Stomach (tissue), 9 donors: Measurements from ENCODE around the gene ZBED4. TPM values are rescaled to one million over a fixed set of nuclear protein-coding genes. Genes with fewer than 3 reads are reported as not detected.
A peak's percentile ranks its signal among the peaks of the same experiment; 100 is the strongest.

Experiments used
- DNase-seq, 2 donors: peaks; one replicate each; pipeline versions ENCODE4 v3.0.0 to v3.0.0-alpha.2; 2013 to 2019
- H3K27ac ChIP-seq, 5 donors: fragments of 200-600 bp in 4 of 5; sonication (generic) in 4 of 5; one replicate each; pipeline ENCODE4 v1.5.1; 2013 to 2019; ENCODE audit warnings: mild to moderate bottlenecking in 1 of 5, moderate library complexity in 1 of 5
- H3K27me3 ChIP-seq, 3 donors: fragments of 200-600 bp; sonication (generic); one replicate each; pipeline ENCODE4 v1.5.1; 2017 to 2019; ENCODE audit warnings: mixed run types in 1 of 3
- H3K36me3 ChIP-seq, 4 donors: fragments of 200-600 bp; sonication (generic); 1 replicate in 3 of 4; 2 replicates in 1 of 4; pipeline ENCODE4 v1.5.1; 2016 to 2019
- H3K4me1 ChIP-seq, 4 donors: fragments of 200-600 bp; sonication (generic); one replicate each; pipeline ENCODE4 v1.5.1; 2016 to 2019
- H3K4me3 ChIP-seq, 4 donors: fragments of 200-600 bp; sonication (generic) in 3 of 4; one replicate each; pipeline ENCODE4 v1.5.1; 2016 to 2019; ENCODE audit warnings: mild to moderate bottlenecking in 1 of 4
- H3K9me3 ChIP-seq, 4 donors: fragments of 200-600 bp; sonication (generic); one replicate each; pipeline ENCODE4 v1.5.1; 2016 to 2019
- EP300 ChIP-seq: sonication (generic); formaldehyde crosslinking; IDR thresholded peaks from one replicate; pipeline ENCODE4 v1.6.1; 2017; ENCODE audit warnings: antibody characterized with exemption
- POLR2A ChIP-seq, 4 donors: fragments of 450-650 bp; IDR thresholded peaks; one replicate each; pipeline ENCODE4 v1.6.1; 2016; ENCODE audit warnings: antibody characterized with exemption in 4 of 4, control low read depth in 2 of 4, mild to moderate bottlenecking in 1 of 4, moderate library complexity in 1 of 4
- POLR2AphosphoS5 ChIP-seq, 3 donors: sonication (generic); formaldehyde crosslinking; IDR thresholded peaks; one replicate each; pipeline ENCODE4 v1.6.1; 2016; ENCODE audit warnings: antibody characterized with exemption in 3 of 3
- WGBS, 5 donors: extraction: QIAGEN DNeasy Blood & Tissue Kit in 3 of 5; methylation state at CpG; one replicate each; pipeline versions ENCODE4 v1.1.5 to v1.1.7; 2013 to 2018; 5-methylcytosine and 5-hydroxymethylcytosine counted together
- intact Hi-C: fragments of 100-400 bp; cut with DNase I; formaldehyde crosslinking; loops from one replicate; pipeline ENCODE4 v1.15.1; 2023; ENCODE audit warnings: low total_unique reads
- polyA plus RNA-seq, 3 donors: library from polyadenylated mRNA; stranded (reverse); fragments of 200-250 nt; gene quantifications; one replicate each; pipeline ENCODE4 v1.2.3, GENCODE V29; 2013
- small RNA-seq, 4 donors: library from RNA; depleted of rRNA; stranded (forward); fragments of <200 nt; gene quantifications; one replicate each; pipeline ENCODE3, GENCODE V24; 2016
- total RNA-seq, 5 donors: library from RNA; depleted of rRNA; stranded (reverse); fragments of >200 nt; gene quantifications; one replicate each; pipeline versions ENCODE4 v1.1.0 to v1.2.3, GENCODE V29; 2014 to 2016
- TF ChIP-seq, protein P1 (sequence below), 7 experiments: fragments of 450-650 bp in 4 of 7; fragments of 200-600 bp in 3 of 7; sonication (generic) in 3 of 7; IDR thresholded peaks; one replicate each; pipeline ENCODE4 v1.5.1; 2016 to 2019; ENCODE audit warnings: antibody characterized with exemption in 7 of 7, control low read depth in 2 of 7, mild to moderate bottlenecking in 1 of 7
- donor health status: healthy with polysubstance abuse.
- donor health status: Bipolar disorder and iron deficiency.
- donor health status: healthy.

ZBED4 gene
- total and polyA plus RNA-seq, 8 donors: 2.2 to 31.7 (median 12.2) TPM

- H3K27me3 ChIP-seq: no peaks in the 10 kb centered on the region
- peak overlapping the region; percentile 41 to 54 (median 50) for H3K4me3 ChIP-seq
- intact Hi-C loops: no loop called here
- peak; percentile 94 to 95 for DNase-seq
- peak in 2 of 3 donors; percentile 87 to 91 for TF ChIP-seq POLR2AphosphoS5 (IDR thresholded peaks at IDR 0.05)
- TF ChIP-seq POLR2A (IDR thresholded peaks at IDR 0.05): no peak
- TF ChIP-seq EP300: no peak
- H3K9me3 ChIP-seq: no peaks in the 10 kb centered on the region
- no peaks in the 10 kb centered on the region for H3K36me3 ChIP-seq
- 3 to 9% (median 6%) methylated on average over 19 to 52 of the region's 52 CpGs for WGBS, 5 donors
- peaks cover 47 to 77% (median 64%) of the 10 kb centered on the region in 4 donors for H3K4me1 ChIP-seq
- H3K27ac ChIP-seq: peak overlapping the region; percentile 93 to 99 (median 94)
These were observed 82.7 kb downstream of the ZBED4 start for GRCh38 chr22:49936018-49936972.

DNA sequence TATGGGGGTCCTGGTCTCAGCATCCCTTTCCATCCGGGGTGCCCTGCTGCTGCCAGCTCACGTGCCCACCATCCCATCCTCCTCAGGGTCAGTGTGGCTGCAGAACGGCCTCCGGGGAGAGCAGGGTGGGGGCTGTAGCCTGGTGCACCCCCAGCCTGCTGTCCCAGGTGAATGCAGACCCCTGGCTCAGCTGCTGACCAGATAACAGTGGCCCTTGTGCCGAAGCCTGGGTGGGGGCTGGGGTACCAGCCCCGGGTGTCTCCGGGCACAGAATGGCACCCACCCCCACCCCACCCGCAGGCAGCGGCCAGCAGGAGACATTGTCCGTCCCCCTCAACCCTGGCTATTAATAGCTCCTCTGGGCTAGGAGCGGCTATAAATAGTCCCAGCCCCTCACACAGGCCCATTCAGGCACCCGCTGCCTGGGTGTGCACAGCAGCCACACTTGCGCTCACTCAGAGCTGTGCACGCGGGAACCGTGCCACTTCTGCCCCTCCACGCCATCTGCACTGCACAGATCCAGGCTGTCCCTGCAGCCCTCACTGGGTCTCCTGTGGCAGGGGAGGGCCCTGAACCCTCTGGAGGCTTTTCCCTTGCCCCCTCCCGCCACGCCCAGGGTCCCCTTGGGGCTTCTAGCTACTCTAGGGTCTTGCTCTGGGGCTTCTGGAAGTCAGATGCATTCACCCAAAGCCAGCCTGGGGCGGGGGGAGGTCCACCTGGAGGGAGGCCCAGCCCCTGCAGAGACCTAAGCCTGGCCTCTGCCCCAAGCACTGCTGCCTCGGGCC, 83.5 kb downstream of the ZBED4 start:
- Histone ChIP-seq H3K27me3 (no peaks in the 10 kb centered on the region), H3K36me3 (no peaks in the 10 kb centered on the region), H3K9me3 (no peaks in the 10 kb centered on the region), H3K4me1 (peaks cover 43 to 68% (median 60%) of the 10 kb centered on the region in 4 donors), H3K27ac (peak overlapping the region; percentile 93 to 99 (median 94)), H3K4me3 (peak overlapping the region in 2 of 4 donors; percentile 41 to 46)
- WGBS, 5 donors: 42 to 57% (median 45%) methylated on average over 7 to 21 of the region's 21 CpGs
- TF ChIP-seq POLR2AphosphoS5 (IDR thresholded peaks at IDR 0.05): peak in 2 of 3 donors; percentile 30 to 40
- no peak for TF ChIP-seq POLR2A (IDR thresholded peaks at IDR 0.05)
- intact Hi-C loops: no loop called here
- DNase-seq: peak; percentile 57 to 77

DNA sequence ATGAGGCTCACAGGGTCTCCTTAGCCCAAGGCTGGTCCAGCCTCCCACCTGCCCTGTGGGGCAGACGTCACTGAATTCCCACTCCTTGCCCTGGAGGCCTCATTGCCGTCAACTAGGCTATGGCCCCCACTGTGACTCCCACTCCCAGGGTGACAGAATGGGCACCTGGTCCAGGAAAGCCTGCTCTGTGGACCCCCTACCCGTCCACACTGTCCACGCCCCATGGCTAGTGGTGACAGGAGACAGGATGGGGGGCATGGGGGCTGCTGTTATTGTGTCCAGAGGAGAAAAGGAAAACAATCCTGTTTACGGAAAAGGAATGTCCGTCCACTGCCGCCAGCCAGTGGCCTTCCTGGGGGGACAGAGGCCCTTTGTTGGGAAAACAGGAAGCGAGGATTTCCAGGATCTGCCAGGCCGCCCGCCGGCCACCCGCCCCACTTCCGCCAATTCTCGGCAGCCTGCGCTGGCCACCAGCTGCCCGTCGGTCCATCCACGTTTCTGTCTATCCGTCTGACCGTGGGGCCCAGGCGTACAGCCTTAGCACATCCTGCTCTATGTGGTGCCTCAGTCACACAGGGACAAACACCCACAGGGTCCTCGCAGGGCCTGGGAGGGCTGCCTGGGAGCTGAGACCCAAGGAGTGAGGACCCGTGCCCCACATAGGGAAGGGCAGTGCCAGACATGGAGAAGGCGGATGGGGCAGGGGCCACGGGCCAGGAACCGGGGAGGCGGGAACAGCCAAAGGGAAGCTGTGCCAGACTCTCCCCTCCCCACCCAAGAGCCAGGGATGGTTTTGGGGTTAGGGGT, 84.3 kb downstream of the ZBED4 start:
- H3K36me3 ChIP-seq: no peaks in the 10 kb centered on the region
- no peak overlapping the region for H3K4me3 ChIP-seq
- H3K27me3 ChIP-seq: no peaks in the 10 kb centered on the region
- 63 to 82% (median 75%) methylated on average over 23 to 27 of the region's 27 CpGs for WGBS, 5 donors
- TF ChIP-seq POLR2AphosphoS5 (IDR thresholded peaks at IDR 0.05) (peak in 2 of 3 donors; percentile 32 to 43), EP300 (no peak), POLR2A (IDR thresholded peaks at IDR 0.05) (no peak)
- TF ChIP-seq, protein P1, sequence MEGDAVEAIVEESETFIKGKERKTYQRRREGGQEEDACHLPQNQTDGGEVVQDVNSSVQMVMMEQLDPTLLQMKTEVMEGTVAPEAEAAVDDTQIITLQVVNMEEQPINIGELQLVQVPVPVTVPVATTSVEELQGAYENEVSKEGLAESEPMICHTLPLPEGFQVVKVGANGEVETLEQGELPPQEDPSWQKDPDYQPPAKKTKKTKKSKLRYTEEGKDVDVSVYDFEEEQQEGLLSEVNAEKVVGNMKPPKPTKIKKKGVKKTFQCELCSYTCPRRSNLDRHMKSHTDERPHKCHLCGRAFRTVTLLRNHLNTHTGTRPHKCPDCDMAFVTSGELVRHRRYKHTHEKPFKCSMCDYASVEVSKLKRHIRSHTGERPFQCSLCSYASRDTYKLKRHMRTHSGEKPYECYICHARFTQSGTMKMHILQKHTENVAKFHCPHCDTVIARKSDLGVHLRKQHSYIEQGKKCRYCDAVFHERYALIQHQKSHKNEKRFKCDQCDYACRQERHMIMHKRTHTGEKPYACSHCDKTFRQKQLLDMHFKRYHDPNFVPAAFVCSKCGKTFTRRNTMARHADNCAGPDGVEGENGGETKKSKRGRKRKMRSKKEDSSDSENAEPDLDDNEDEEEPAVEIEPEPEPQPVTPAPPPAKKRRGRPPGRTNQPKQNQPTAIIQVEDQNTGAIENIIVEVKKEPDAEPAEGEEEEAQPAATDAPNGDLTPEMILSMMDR (IDR thresholded peaks at IDR 0.05): no peak
- DNase-seq: peak; percentile 29 to 77
- H3K27ac ChIP-seq: peak overlapping the region; percentile 93 to 99 (median 94)
- peaks cover 39 to 62% (median 56%) of the 10 kb centered on the region in 4 donors for H3K4me1 ChIP-seq
- H3K9me3 ChIP-seq: no peaks in the 10 kb centered on the region
- intact Hi-C loops: no loop called here

DNA sequence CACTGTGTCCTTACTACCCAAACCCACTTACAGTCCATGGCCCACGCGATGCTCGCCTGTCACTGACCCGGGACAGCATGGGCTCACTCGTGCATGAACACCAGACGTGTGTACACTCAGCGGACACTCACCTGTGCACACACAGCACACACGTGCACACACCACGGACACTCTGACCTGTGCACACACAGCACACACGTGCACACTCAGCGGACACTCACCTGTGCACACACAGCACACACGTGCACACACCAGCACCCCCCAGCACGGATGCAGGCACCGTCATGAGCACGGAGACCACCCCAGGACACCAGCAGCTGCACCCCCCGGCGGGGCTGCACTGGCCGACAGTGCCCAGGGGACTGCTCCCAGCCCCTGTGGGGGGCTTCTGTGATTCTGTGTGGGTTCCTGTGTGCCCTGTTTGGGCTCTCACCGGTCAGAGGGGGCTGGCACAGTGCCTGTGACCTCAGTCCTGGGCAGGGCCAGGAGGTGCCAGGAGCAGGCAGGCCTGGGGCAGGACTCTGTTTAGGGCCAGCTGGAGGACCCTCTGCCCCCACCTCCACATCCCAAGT, 85.0 kb downstream of the ZBED4 start:
- TF ChIP-seq POLR2AphosphoS5 (IDR thresholded peaks at IDR 0.05) (no peak), EP300 (no peak), POLR2A (IDR thresholded peaks at IDR 0.05) (no peak)
- TF ChIP-seq, protein P1 (IDR thresholded peaks at IDR 0.05): no peak
- Histone ChIP-seq H3K4me1 (peaks cover 34 to 62% (median 56%) of the 10 kb centered on the region in 4 donors), H3K36me3 (no peaks in the 10 kb centered on the region), H3K27ac (peak overlapping the region in 4 of 5 donors; percentile 93 to 99 (median 96)), H3K27me3 (no peaks in the 10 kb centered on the region), H3K9me3 (no peaks in the 10 kb centered on the region), H3K4me3 (no peak overlapping the region)
- peak in 1 of 2 donors; percentile 30 for DNase-seq
- intact Hi-C loops: no loop called here
- WGBS, 5 donors: 79 to 84% (median 82%) methylated on average over 5 to 19 of the region's 19 CpGs

Small RNA genes within 50 kb of the gene (small RNA-seq; reads per million reads assigned to genes)
- gene AL117328.1 (0 reads per million in 4 donors), gene RF00017 (0 reads per million in 4 donors)

Other genes with a start within 250 kb of the ZBED4 start
- gene BRD1, start 26.0 kb upstream of the ZBED4 start, total RNA-seq: 10 to 100 TPM; 29.2 to 92.4 (median 49.4) TPM
- 10 to 100 TPM; 10.0 to 17.7 (median 16.0) TPM for gene BRD1, start 26.0 kb upstream of the ZBED4 start, polyA plus RNA-seq
- gene ALG12, start 64.6 kb downstream of the ZBED4 start, total RNA-seq: 10 to 100 TPM in 2 of 5 donors, 1 to 10 TPM in 3; 2.3 to 30.7 (median 9.4) TPM
- 1 to 10 TPM; 3.8 to 9.2 (median 8.8) TPM for gene ALG12, start 64.6 kb downstream of the ZBED4 start, polyA plus RNA-seq
- 10 to 100 TPM; 35.4 to 83.0 (median 81.1) TPM for gene CRELD2, start 64.8 kb downstream of the ZBED4 start, total RNA-seq
- gene CRELD2, start 64.8 kb downstream of the ZBED4 start, polyA plus RNA-seq: 10 to 100 TPM; 19.4 to 30.4 (median 29.0) TPM
- gene PIM3, start 106.9 kb downstream of the ZBED4 start, total RNA-seq: 100 to 1,000 TPM in 3 of 5 donors, 10 to 100 TPM in 2; 51.9 to 802 (median 298) TPM
- gene PIM3, start 106.9 kb downstream of the ZBED4 start, polyA plus RNA-seq: 10 to 100 TPM; 75.6 to 87.6 (median 81.6) TPM
- gene IL17REL, start 158.9 kb downstream of the ZBED4 start, total RNA-seq: 1 to 10 TPM in 1 of 5 donors, under 1 TPM in 2, not detected in 2; 0.87 to 1.2 (median 0.92) TPM
- gene IL17REL, start 158.9 kb downstream of the ZBED4 start, polyA plus RNA-seq: under 1 TPM in 1 of 3 donors, not detected in 2; 0.03 TPM
- gene TTLL8, start 204.5 kb downstream of the ZBED4 start, total RNA-seq: not detected
- not detected for gene TTLL8, start 204.5 kb downstream of the ZBED4 start, polyA plus RNA-seq
- gene MLC1, start 231.6 kb downstream of the ZBED4 start, total RNA-seq: not detected
- not detected for gene MLC1, start 231.6 kb downstream of the ZBED4 start, polyA plus RNA-seq
- 1 to 10 TPM in 2 of 5 donors, not detected in 3; 2.0 to 2.8 TPM for gene MOV10L1, start 236.2 kb downstream of the ZBED4 start, total RNA-seq
- under 1 TPM; 0.12 to 0.46 (median 0.40) TPM for gene MOV10L1, start 236.2 kb downstream of the ZBED4 start, polyA plus RNA-seq